ENCODE measurements around the gene TSPYL1. TPM values are rescaled to one million over a fixed set of nuclear protein-coding genes. Genes with fewer than 3 reads are reported as not detected.

Gene TSPYL1
- total and polyA plus RNA-seq, 10 of the 15 experiments (the other 5 are each of a cell fraction or from before 2014, with no cell fraction given), result 22.9 to 44.1 (median 27.0) TPM

DNA sequence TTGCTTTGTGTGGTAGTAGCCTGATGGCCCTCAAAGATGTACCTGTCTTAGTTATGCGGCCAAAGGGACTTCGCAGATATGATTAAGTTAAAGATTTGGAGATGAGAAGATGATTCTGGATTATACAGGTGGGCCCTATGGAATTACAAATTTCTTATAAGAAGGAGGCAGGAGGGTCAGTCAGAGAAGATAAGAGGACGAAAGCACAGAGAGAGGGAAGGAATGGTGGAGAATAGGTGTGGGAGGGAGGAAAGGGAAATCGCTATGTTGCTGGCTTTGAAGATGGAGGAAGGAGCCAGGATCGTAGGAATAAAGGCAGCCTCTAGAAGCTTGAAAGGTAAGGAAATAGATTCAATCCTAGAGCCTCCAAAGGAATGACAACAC lies 1.2 kb upstream of the TSPYL1 start:
- ATAC-seq (no peak), FAIRE-seq (no peak), DNase-seq (ENCODE audit: low read depth, low spot score) (no peak)
- Histone ChIP-seq H3K9ac (ENCODE audit: control insufficient read depth, insufficient read depth, low read length) (peak overlapping the region; percentile 87; the same call in 1 of the 2 replicates), H3K4me1 (ENCODE audit: control insufficient read depth, insufficient read depth, low read length) (no peaks in the 10 kb centered on the region), H3K36me3 (ENCODE audit: control insufficient read depth in 2 of 2, insufficient read depth in 2 of 2, low read length in 1 of 2) (no peaks in the 10 kb centered on the region), H4K20me1 (ENCODE audit: control insufficient read depth, insufficient read depth) (peaks cover 7% of the 10 kb centered on the region; the same call in 1 of the 2 replicates), H3K79me2 (ENCODE audit: control insufficient read depth, insufficient read depth, low read length) (peaks cover 46% of the 10 kb centered on the region), H3K4me3 (peak overlapping the region; percentile 86; the same call in 1 of the 2 replicates), H2AFZ (ENCODE audit: control insufficient read depth, low read depth, low read length) (peak overlapping the region; percentile 97), H3K4me2 (ENCODE audit: control insufficient read depth, insufficient read depth) (peak overlapping the region; percentile 73), H3K9me3 (replicated peaks; ENCODE audit: control insufficient read depth, insufficient read depth, low read length) (no peaks in the 10 kb centered on the region; the same call in 2 of the 3 replicates), H3K27me3 (replicated peaks in 1 of 2; ENCODE audit: control insufficient read depth in 2 of 2, insufficient read depth in 2 of 2, low read length in 1 of 2) (no peaks in the 10 kb centered on the region), H3K27ac (ENCODE audit: control insufficient read depth, insufficient read depth) (no peak overlapping the region)
- SMC1A ChIA-PET (ENCODE audit: uncharacterized antibody, unreplicated experiment), result interaction anchor here (0.9 to 3.9 kb wide), 8 partner anchors 9 to 252 kb away, joined by 3 to 23 read pairs (median 3); no protein-coding TSS in a partner anchor
- intact Hi-C loops (cut with micrococcal nuclease; ENCODE audit: unreplicated experiment) (no loop called here), in situ Hi-C loops (cut with MboI) (no loop called here)
- no TSS peak for BruUV-seq (replicated peaks)
- WGBS (ENCODE audit: insufficient coverage, insufficient replicate concordance, low lambda C conversion rate, missing lambda C conversion rate), result 92% methylated on average over 5 of the region's 5 CpGs
- no peak for TF ChIP-seq SIX5 (IDR thresholded peaks at IDR 0.05; ENCODE audit: low read depth, low read length, severe bottlenecking)
- TF ChIP-seq EP300 (IDR thresholded peaks at IDR 0.05; ENCODE audit: borderline replicate concordance in 1 of 2, control insufficient read depth in 1 of 2, low read depth in 2 of 2, low read length in 2 of 2), result no peak
- CTCF ChIA-PET, result interaction anchor here (0.8 to 5.4 kb wide), 14 partner anchors 10 to 364 kb away, joined by 3 to 76 read pairs (median 4); no protein-coding TSS in a partner anchor
- RAD21 ChIA-PET (ENCODE audit: unreplicated experiment), result interaction anchor here (0.5 to 3.1 kb wide), 6 partner anchors 8 to 372 kb away, joined by 3 to 17 read pairs (median 4); no protein-coding TSS in a partner anchor
- POLR2A ChIA-PET, result interaction anchor here (0.6 to 1.2 kb wide), 6 partner anchors 8 to 297 kb away, joined by 3 to 4 read pairs (median 3); partner anchors contain the start of gene RWDD1

DNA sequence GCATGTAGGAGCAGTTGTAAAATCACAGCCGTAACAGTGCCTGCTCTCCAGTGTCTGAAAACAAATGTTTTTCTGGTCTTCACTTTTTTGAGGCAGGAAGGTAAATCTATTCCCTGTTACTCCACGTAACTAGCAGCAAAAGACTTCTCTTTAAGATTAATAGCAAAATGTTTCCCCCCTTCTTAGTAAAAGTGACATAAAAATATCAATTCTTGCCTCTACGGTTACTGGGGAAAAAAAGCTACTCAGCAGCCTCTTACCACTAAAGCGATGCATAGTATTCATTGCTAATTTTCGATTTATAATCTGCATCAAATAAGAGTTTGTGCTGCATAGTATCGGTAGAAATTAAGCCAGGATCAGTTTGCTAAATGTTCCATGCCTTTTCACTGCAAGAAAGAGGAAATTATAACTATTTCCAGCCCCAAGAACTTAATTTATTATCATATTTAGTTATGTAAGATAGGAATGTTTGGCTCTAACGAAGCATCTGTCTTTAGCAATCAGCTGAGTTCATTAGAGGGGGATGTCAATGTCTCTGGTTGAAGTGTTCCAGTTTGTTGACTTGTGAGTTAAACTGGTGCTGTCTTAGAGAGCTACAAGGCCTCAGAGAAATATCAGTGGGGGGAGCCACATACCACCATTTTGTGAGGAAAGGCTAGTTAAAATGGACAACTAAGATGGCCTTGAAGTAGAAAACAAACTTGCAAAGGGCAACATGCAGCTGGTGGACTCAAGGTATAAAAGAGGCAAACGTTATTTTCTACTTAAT lies 617 bp upstream of the TSPYL1 start:
- Histone ChIP-seq H2AFZ (ENCODE audit: control insufficient read depth, low read depth, low read length) (peak overlapping the region; percentile 97), H3K79me2 (ENCODE audit: control insufficient read depth, insufficient read depth, low read length) (peaks cover 49% of the 10 kb centered on the region), H3K9ac (ENCODE audit: control insufficient read depth, insufficient read depth, low read length) (peak overlapping the region; percentile 87), H3K4me1 (ENCODE audit: control insufficient read depth, insufficient read depth, low read length) (no peaks in the 10 kb centered on the region), H3K27ac (ENCODE audit: control insufficient read depth, insufficient read depth) (peak overlapping the region; percentile 96), H3K9me3 (replicated peaks; ENCODE audit: control insufficient read depth, insufficient read depth, low read length) (no peaks in the 10 kb centered on the region; the same call in 2 of the 3 replicates), H3K27me3 (replicated peaks in 1 of 2; ENCODE audit: control insufficient read depth in 2 of 2, insufficient read depth in 2 of 2, low read length in 1 of 2) (no peaks in the 10 kb centered on the region), H3K4me3 (peak overlapping the region; percentile 86), H3K4me2 (ENCODE audit: control insufficient read depth, insufficient read depth) (peak overlapping the region; percentile 73), H3K36me3 (ENCODE audit: control insufficient read depth in 2 of 2, insufficient read depth in 2 of 2, low read length in 1 of 2) (no peaks in the 10 kb centered on the region), H4K20me1 (ENCODE audit: control insufficient read depth, insufficient read depth) (peaks cover 7% of the 10 kb centered on the region; the same call in 1 of the 2 replicates)
- no peak for DNase-seq (ENCODE audit: low read depth, low spot score)
- FAIRE-seq, result peak; percentile 7
- in situ Hi-C loops (cut with MboI), result no loop called here
- ChIA-PET SMC1A (ENCODE audit: uncharacterized antibody, unreplicated experiment) (interaction anchor here (0.9 to 3.9 kb wide), 15 partner anchors 7 to 293 kb away, joined by 3 to 23 read pairs (median 3); partner anchors contain the start of gene RWDD1), POLR2A (interaction anchor here (0.6 to 2.3 kb wide), 11 partner anchors 8 to 401 kb away, joined by 3 to 9 read pairs (median 3); partner anchors contain the start of genes KPNA5, RWDD1 and TSPYL4), CTCF (interaction anchor here (0.6 to 5.4 kb wide), 18 partner anchors 7 to 365 kb away, joined by 3 to 76 read pairs (median 4); no protein-coding TSS in a partner anchor), RAD21 (ENCODE audit: unreplicated experiment) (interaction anchor here (0.6 to 3.1 kb wide), 10 partner anchors 9 to 371 kb away, joined by 3 to 17 read pairs (median 4); partner anchors contain the start of genes RWDD1 and TSPYL4)
- intact Hi-C loops (cut with micrococcal nuclease; ENCODE audit: unreplicated experiment), result no loop called here
- TF ChIP-seq YY1 (IDR thresholded peaks at IDR 0.05; ENCODE audit: low read depth, low read length), result peak; percentile 93
- TF ChIP-seq SMARCA5 (IDR thresholded peaks at IDR 0.05), result no peak
- ATAC-seq, result no peak
- WGBS (ENCODE audit: insufficient coverage, insufficient replicate concordance, low lambda C conversion rate, missing lambda C conversion rate), result 18% methylated on average over 8 of the region's 8 CpGs
- TSS peak; percentile 80 for BruUV-seq (replicated peaks)
